ENCODE results near the gene LMOD1.
A peak's percentile ranks its signal among the peaks of the same experiment; 100 is the strongest.
"Not testable (repeated sequence)": the region's sequence is repeated elsewhere in the genome, so short reads cannot be mapped to it uniquely, and the experiment has no call there.

The LMOD1 gene

DNA sequence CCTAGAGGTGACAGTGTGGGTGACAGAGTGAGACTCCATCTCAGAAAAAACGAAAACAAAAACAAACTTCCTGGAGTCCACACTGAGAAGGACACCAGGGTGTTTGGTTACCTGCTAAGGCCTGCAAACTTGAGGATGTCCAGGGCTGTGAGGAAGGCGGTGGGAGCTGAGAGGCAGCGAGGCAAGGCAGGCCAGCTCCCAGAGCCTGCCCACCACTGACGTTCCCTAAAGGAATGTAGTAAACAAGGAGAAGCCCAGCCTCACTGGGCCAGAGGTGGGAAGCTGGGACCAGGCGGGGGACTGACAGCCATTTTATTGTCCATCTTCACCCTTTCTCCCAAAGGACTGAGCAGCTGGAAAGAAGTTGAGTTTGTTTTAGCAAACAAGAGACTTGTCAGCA, 33.5 kb downstream of the LMOD1 start:
- DNase-seq = no peak

DNA sequence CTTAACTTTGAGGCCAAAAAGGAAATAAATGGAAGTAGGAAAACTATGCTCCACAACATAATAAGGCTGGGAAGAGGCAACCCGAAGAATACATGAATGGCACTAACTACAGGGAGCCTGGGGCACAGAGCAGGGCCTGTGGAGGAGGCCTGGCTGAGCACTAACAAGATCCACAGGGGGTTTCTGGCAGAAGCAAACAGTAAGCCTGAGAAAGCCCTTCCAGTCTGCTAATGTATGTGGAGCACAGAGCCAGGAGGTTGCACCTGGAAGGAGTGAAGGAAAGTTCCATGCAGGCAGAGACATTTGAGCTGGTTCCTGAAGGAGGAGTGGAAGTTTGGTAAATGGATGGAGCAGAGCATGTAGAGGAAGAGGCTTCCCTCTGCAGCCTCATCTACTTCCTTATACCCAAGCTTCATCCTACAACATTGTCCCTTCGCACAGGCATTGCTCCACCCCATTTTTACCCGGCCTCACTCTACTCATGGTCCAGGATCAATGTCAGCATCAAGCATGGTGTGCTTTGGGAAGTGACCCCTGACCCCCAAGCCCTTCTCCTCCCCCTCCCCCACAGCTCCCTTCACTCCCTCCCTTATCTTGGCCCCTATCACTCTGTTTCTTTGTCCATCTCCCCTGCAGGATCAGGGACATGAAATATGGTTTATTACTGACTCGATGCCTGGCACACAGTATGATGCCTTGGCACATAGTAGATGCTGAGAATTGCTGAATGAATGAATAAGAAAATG, 34.3 kb downstream of the LMOD1 start:
- DNase-seq = peak; percentile 11 to 46

DNA sequence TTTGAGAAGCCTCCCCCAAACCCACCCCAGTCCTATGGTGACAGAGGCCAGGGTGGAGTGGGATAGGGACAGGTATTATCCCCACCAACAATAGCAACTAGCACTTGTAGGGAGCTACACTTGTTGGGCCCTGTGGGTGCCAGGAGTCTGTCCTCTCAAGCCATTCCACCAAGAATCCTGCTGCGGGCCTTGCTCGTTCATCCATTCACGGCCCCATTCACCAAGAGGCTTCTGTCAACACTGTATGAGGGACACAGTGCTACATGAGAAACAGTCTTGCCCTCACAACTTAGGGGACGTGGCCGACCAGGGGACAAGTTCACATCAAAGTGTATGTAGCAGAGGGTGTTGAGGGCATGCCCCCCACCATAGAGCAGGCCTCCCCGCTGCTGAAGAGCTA, 38.7 kb downstream of the LMOD1 start:
- DNase-seq = no peak

DNA sequence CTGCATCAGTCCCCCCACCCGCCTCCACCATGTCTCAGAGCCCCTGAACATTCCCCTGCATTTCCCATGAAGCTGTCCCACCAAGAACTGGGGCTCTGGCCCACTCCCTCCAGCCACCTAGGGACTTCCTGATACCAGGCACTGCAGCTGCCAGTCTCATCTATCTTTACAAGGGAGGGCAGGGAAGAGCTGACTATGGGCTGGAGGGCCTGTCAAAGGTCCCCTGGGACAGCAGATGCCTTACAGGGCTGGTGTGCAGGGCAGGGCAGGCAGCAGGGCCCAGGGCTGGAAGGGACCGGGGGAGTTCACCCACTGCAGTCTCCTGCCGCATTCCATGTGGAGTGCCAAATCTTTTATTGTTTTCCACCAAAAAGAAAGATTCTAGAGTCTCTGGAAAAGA, 40.0 kb downstream of the LMOD1 start:
- no peak for DNase-seq

DNA sequence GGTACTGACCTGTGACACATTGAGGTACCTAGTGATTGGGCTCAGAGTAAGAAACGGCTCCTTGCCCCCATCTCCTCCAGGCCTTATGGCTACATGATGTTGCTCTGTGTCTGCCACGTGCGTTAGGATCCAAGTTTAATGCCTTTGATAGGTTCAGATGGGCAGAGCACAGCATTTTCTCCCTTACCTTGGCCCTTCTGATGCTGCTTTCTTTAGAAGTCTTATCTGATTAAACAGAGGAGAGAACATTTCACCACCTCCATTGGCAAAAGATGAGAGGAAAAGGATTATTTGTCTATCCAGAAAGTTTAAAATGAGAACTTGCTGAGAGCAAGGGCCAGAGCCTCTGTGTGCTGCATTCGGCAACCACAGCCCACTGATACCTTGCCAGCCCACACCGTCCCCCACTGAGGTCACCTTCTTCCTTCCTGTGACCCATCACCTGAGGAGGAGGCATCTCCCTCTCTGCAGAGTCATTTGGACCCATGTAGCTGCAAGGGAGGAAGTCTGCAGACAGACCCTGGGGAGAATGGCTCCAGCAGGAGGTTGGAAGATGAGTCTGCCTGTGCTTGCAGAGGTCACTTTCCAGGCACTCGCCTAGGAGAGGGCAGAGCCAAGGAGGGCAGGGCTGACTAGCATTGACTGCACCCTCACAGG, 41.0 kb downstream of the LMOD1 start:
- no peak for DNase-seq

DNA sequence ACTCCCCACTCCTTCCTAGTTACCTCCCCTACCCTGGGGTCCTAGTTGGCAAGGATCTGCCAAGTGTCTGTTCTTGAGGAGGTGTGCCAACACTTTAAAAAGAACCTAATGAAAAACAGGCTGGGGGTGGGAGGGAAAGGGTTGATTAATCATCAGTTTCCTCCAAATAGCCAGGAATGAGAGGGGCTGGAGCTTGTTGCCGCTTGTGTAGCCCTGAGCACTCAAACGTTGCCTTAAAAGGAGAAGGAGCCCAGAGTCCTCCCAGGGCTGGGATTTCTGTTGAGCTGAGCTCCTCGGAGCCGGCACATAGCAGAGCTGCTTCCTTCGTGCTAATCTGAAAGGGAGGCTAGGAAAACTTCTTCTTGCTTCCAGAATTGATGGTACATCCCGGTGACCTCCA, 41.8 kb downstream of the LMOD1 start:
- DNase-seq = no peak

DNA sequence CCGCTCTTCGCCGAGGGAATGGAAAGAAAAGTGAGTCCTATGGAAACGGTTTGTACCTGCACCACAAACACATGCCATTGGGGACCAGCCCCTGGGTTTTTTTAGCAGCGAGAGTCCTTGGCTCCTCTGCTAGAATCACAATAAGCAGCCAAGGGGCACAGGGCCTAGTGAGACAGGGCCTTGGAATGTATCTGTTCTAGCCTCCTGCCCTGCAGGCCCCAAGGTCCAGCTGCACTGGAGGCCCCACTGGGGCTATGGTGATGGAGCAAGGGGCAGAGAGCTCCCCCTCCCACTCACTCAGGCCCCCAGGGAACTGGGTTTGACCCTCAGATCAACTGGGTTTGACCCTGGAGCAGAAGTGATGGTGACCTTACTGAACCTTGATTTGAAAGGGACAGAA, 43.2 kb downstream of the LMOD1 start:
- no peak for DNase-seq

DNA sequence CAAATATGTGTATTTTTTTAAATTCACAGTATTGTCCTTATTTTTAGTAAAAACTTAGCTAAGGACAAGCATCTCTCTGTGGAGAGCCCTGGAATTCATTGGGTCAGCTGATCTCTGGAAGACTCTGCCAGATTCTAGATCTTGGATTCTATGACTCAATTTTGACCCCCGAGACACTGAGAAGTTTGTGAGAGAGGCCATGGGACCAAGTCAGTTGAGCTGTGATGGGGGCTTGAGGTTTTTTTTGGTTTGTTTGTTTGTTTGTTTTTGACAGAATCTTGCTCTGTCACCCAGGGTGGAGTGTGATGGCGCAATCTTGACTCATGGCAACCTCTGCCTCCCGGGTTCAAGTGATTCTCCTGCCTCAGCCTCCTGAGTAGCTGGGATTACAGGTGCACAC, 44.1 kb downstream of the LMOD1 start:
- no peak for DNase-seq

DNA sequence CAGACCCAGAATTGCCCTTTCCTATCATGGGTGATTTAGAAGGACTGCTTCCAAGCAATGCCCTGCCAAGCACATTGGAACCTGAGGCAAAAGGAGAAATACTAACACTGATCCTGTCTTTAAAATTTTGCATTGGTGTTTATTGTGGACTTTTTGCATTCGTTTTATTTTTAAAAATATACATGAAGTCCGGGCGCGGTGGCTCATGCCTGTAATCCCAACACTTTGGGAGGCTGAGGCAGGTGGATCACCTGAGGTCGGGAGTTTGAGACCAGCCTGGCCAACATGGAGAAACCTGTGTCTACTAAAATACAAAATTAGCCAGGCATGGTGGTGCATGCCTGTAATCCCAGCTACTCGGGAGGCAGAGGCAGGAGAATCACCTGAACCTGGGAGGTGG, 45.3 kb downstream of the LMOD1 start:
- DNase-seq = not testable (repeated sequence)

DNA sequence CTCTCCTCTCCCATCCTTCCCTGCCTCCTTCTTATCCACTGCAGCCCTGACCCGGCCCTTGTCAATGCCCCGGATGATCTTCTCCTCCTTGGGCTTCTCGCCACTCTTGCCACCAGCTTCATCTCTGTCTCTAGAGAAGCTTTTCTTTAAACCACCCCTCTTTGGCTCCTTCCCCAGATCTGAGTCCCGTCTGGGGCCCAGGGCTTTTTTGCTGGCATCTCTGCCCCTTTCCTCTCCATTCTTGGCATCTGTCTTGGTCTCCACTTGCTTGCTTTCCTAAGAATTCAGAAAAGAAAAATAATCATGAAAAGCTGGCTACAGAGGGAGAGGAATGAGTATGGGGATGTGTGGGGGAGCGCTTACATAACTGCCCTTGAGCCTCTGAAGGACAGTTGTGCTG, 45.9 kb downstream of the LMOD1 start:
- no peak for DNase-seq

DNA sequence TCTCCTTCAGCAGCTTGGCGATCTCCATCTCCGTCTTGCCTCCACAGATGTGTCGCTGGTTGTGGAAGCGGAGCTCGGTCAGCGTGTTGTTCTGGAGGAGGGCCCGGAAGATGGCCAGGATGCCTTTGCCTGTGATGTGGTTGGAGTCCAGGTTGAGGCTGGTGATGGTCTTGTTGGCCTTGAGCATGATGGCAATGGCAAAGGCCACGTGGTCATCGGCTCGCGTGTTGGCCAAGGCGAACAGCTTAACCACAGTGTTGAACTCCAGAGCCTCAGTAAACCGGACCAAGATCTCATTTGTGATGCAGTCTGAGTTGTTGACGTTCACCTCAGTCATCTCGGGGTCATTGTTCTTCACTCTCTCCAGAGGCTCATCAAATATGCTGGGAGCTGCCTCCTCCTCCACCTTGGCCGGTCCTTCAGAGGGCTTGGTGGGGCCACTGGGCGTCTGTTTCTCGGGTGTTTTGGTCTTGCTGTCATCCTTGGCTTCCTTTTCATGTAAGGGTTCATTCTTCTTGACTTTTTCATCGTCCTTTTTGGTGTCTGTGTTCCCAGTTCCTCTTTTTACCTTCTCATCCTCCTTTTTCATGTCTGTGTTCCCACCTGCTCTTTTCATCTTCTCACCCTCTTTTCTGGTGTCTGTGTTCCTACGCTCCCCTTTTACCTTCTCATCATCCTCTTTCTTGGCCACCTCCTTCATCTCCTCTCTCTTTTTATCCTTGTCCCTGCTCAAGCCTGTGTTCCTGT, 46.5 kb downstream of the LMOD1 start:
- DNase-seq = no peak

DNA sequence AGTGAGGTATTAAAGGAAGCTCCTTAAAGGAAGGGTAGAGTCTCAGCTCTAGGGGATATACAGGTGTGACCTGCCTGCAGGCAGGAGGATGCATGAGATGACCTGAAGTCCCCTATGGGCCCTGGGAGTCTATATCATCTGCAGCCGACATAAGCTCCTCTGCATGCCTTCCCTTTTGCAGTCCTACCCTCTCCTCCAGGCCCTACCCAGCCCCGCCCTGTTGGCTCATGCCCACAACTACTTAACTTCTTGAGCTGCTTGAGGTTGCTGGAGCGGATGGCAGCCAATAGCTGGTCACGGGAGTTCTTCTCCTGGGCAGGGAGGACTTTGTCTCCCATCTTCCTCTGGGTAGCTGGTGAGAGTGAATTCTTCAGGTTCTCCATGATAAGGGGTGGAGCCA, 47.4 kb downstream of the LMOD1 start:
- DNase-seq = no peak

DNA sequence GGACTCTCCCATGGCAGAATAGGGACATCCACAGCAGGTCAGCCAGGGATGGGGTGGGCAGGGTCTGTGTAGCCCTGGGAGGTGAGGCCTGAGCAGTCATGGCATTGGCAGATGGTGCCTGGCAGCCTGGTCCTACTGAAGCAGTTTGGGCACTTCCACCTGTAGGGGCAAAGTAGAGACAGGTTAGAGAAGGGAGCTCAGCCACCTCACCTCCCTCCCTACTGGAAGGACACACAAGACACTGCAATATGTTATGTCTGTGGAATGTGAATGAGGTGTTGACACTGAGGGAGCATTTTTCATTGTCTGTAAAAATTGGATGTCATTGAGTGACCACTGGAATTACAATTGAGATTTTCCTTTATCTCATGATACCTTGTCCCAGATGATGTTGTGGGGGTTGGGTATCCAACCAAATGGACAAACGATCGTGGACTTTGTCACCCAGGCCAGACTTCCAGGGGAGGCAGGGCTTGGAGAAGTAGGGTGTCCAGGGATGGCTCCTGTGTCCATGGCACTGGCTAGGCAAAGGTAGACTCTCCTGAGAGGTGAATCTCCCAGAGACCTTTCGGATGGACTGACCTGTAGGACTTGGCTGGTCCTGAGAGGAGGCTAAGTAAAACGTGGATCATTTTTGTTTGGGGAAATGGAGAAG, 48.0 kb downstream of the LMOD1 start:
- DNase-seq = no peak

DNA sequence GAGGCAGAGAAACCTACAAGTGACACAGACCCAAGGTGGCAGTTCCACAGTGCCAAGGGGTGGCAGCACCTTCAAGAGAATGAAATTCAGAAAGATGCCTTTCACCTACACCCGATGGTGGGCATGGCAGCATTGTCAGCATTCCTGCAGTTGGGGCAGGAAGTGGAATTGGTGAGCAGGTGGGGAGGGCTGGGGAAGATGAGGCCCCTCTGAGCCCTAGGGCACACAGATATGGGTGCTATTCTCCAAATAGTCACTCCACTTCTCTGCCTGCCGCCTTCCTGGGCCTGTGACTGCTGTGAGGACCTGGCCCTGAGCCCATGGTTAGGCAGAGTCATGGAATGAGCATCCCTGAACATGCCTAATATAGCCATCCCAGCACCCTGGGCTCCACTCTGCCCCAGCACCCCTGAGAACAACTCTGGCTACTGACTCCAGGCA, 49.4 kb downstream of the LMOD1 start:
- DNase-seq = peak in 1 of 2 experiments; percentile 19

DNA sequence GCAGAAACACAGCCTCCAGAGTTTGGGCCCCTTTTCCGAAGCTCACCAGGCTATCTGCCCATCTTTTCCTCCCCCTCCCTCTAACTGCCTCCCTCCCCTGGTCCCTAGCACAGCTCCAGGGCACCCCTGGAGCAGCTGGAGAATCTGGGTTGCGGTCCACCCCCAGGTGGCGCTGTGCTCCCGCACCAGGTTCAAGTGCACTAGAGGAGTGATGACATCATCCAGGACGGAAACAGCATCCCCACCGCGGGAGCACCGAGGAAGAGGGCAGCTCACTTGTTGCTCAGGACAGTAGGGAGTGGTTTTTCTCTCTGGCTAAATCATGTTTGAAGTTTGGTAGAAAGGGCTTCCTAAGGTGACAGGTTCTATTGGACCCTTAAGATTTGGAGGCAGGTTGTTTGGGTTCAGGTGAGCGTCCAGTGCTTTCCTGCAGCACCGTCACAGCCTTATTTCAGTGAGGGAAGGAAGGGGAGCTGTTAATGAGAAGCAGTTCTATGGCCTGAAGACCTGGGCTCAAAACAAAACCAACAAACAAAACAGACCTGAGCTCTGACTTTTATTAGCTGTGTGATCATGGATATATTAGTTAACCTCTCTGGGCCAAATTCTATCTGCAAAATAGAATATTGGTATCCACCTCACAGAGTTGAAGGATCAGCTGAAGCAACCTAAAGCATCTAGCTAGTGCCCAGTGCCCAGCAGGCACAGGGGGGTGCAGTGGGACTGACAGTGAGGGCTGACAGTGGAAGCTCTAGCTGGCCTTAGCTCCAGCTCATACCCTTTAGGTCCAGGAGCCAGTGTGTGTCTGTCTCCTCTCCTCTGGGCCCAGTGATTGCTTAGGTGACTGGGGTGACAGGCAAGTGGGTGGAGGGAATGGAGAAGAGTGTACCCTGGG, 50.2 kb downstream of the LMOD1 start:
- peak; percentile 92 to 93 for DNase-seq

DNA sequence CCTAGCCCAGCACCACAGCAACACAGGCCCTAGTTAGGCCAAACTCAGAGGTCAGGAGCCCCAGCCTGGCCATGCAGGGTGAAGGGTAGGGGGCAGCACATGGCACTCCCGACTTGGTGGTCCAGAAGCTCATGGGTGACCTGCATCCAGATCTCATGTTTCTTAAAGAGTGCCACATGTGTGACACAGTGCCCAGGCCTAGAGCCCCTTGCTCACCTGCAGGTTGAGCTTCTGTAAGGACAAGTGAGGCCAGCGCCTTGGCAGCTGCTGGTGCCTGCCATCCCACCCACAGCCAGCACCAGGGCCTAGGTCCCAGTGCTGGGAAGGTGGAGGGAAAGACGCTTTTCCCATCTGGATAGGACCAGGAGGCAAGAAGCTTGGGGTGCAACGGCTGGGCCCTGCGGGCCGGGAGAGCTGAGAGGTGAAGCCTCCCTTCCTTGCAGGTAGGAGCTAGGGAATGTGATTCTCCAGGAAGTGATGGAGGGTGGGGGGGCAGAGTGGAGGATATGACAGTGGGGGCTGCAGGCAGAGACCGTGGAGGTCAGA, 51.2 kb downstream of the LMOD1 start:
- no peak for DNase-seq

DNA sequence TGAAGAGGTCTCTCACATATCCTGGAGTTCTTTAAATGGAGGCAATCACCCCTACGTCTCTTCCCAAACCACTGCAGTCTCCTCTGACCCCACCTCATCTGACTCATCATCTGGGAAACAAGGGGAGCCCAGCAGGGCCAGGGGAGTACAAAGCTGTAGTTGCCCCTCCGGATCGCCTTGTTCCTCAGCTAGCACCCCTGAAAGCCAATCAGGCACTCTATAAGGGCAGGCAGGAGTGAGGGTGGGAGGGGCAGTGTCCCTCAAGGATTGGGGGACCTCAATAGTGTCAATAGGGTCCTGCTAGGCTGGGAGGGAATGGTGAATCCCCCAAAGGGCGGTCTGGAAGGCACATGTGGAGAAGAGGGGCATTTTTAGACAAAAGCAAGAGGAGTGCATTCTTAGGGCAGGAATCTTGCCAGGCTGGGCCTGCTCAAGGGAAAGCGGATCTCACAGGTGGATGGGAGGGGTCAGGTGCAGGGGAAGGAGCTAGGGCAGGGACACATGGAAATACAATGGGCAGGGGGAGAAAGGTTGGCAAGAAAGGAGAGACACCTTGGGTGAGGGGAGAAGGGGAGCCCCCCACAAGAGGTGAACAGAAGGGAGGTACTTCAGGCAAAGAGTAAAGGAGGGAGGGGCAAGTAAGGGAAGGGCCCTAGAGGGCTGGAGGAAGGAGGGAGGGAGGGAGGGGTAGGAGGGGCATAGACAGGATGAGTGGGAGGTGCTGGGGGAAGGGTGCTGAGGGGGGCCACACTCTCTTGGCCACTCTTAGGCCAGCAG, 51.8 kb downstream of the LMOD1 start:
- no peak for DNase-seq

DNA sequence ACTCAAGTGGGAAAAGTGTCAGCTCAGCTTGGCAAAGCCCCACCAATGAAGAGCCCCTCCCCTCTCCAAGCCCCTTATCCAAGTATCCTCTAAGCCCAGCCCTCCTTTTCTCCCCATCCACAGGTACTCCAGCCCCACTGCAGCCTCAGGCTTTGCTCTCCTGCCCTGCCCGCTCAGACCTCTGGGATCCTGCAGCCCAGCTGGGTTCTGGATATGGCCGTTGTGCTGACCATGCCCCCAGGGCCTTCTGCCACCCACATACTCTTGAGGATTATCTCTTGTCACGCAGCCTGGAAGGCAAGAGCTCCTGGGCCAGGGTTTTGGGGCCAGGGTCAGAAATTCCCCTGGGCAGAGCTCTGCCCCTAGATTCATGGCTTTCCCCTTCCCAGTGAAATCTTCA, 52.9 kb downstream of the LMOD1 start:
- DNase-seq = no peak

DNA sequence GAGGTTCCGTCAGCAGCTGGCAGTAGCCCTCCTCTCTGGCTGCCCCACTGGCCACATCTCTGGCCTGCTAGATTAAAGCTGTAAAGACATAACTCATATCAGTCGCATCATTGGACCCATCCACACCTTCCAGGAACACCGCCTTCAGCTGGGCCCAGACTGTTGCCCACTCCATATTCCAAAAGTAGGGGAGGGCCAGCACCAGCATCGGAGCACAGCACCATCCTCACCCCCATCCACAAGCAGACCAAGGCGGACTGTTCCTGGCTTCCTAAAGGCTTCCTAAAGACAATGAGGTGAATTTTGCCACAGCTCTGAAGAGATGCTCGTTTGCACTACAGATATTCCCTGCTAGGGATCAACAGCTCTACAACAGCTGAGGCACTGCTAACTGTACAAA, 54.1 kb downstream of the LMOD1 start:
- no peak for DNase-seq

DNA sequence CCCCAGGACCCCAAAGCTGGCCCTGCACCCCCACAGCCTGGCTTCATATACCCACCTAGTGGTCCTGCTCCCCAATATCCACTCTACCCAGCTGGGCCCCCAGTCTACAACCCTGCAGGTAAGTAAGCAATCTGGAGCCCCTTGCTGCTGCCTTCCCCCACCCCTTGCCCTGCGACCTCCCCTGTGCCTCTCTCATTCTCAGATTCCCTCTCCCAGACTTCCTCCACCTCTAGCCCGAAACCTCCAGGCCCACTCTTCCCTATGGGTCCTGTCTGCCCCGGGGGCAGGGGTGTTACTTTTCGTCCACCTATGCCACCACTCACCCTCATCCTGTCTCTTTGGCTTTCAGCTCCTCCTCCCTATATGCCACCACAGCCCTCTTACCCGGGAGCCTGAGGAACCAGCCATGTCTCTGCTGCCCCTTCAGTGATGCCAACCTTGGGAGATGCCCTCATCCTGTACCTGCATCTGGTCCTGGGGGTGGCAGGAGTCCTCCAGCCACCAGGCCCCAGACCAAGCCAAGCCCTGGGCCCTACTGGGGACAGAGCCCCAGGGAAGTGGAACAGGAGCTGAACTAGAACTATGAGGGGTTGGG, 54.8 kb downstream of the LMOD1 start:
- DNase-seq = no peak
